H1 (cell line): ENCODE measurements around the gene PEX14. TPM values are rescaled to one million over a fixed set of nuclear protein-coding genes. Genes with fewer than 3 reads are reported as not detected.

Experiments used
- CTCF ChIA-PET: fragments of 300-600 bp; sonication (Branson Sonifier 250); formaldehyde crosslinking; loops from one replicate; lab custom pipeline; 2021; ENCODE audit not compliant: partially characterized antibody; lab: Charles Lee
- POLR2A ChIA-PET: fragments of 300-600 bp; sonication (Branson Sonifier 250); formaldehyde crosslinking; loops from one replicate; lab custom pipeline; 2021; ENCODE audit warnings: inconsistent platforms; ENCODE audit not compliant: partially characterized antibody; lab: Charles Lee
- DNase-seq, 2 experiments: peaks; one replicate each; pipeline versions ENCODE4 v3.0.0 to v3.0.0-alpha.2; 2010 to 2022; ENCODE audit warnings: low spot score in 2 of 2, low read depth in 1 of 2, mixed read lengths in 1 of 2
- FAIRE-seq: peaks from 2 replicates; lab custom pipeline; 2011; peaks lifted over from hg19 to GRCh38; lab: Jason Lieb, UNC
- H2AFZ ChIP-seq: 2 replicates; pipeline ENCODE4 v1.8.1; 2012; ENCODE audit warnings: low read length, inconsistent platforms
- H2AK5ac ChIP-seq: 2 replicates; pipeline ENCODE4 v1.6.1; 2013; ENCODE audit warnings: low read depth, low read length
- H2BK120ac ChIP-seq: replicated peaks from 2 replicates; pipeline ENCODE3; 2013; ENCODE audit warnings: low read depth, low read length, inconsistent platforms
- H2BK12ac ChIP-seq: 2 replicates; pipeline ENCODE4 v1.6.1; 2013; ENCODE audit warnings: low read depth, low read length
- H2BK15ac ChIP-seq: 2 replicates; pipeline ENCODE4 v1.6.1; 2013; ENCODE audit warnings: low read length
- H2BK20ac ChIP-seq: 2 replicates; pipeline ENCODE4 v1.6.1; 2013; ENCODE audit warnings: low read length
- H2BK5ac ChIP-seq: 2 replicates; pipeline ENCODE4 v1.6.1; 2013; ENCODE audit warnings: low read depth, low read length
- H3K14ac ChIP-seq: 2 replicates; pipeline ENCODE4 v1.6.1; 2013; ENCODE audit warnings: inconsistent platforms; ENCODE audit not compliant: insufficient read length
- H3K18ac ChIP-seq: 2 replicates; pipeline ENCODE4 v1.6.1; 2013; ENCODE audit warnings: low read length; ENCODE audit errors: extremely low read depth
- H3K23ac ChIP-seq: 2 replicates; pipeline ENCODE4 v1.6.1; 2013; ENCODE audit warnings: inconsistent platforms; ENCODE audit not compliant: insufficient read length
- H3K23me2 ChIP-seq: 2 replicates; pipeline ENCODE4 v1.6.1; 2013; ENCODE audit warnings: low read depth, low read length
- H3K27ac ChIP-seq: 2 replicates; pipeline ENCODE4 v1.6.1; 2011; ENCODE audit warnings: low read depth, low read length, inconsistent platforms
- H3K27me3 ChIP-seq, 4 experiments: replicated peaks in 1 of 4; 1 replicate in 1 of 4; 2 replicates in 3 of 4; pipeline versions ENCODE4 v1.6.1 to v1.8.1; 2011 to 2013; ENCODE audit warnings: low read length in 3 of 4, mild to moderate bottlenecking in 3 of 4, inconsistent platforms in 2 of 4, mixed read lengths in 2 of 4, moderate library complexity in 1 of 4; ENCODE audit not compliant: control insufficient read depth in 3 of 4, insufficient read depth in 3 of 4; ENCODE audit errors: extremely low read depth in 1 of 4
- H3K36me3 ChIP-seq, 4 experiments: 2 replicates each; pipeline versions ENCODE4 v1.6.1 to v1.8.1; 2011 to 2013; ENCODE audit warnings: mild to moderate bottlenecking in 4 of 4, low read length in 3 of 4, moderate library complexity in 2 of 4, control low read depth in 1 of 4, inconsistent platforms in 1 of 4; ENCODE audit not compliant: insufficient read depth in 4 of 4, control insufficient read depth in 2 of 4
- H3K4ac ChIP-seq: replicated peaks from 2 replicates; pipeline ENCODE3; 2013; ENCODE audit warnings: low read length, low read depth, mixed read lengths, inconsistent platforms; ENCODE audit not compliant: insufficient read length
- H3K4me1 ChIP-seq, 4 experiments: replicated peaks in 1 of 4; 1 replicate in 1 of 4; 2 replicates in 3 of 4; pipeline versions ENCODE4 v1.6.1 to v1.8.1; 2011 to 2013; ENCODE audit warnings: low read length in 3 of 4, inconsistent platforms in 2 of 4, mixed read lengths in 1 of 4; ENCODE audit not compliant: insufficient read depth in 4 of 4, control insufficient read depth in 3 of 4
- H3K4me2 ChIP-seq, 2 experiments: 2 replicates each; pipeline versions ENCODE4 v1.6.1 to v1.8.1; 2011 to 2013; ENCODE audit warnings: low read depth in 2 of 2, low read length in 2 of 2, control low read depth in 1 of 2, inconsistent platforms in 1 of 2, mild to moderate bottlenecking in 1 of 2; ENCODE audit not compliant: insufficient read depth in 1 of 2
- H3K4me3 ChIP-seq, 4 experiments: fragments of 200-600, 300-600 bp in 1 of 4; sonication (generic), shearing (Covaris generic), sonication (Bioruptor Twin) in 1 of 4; 2 replicates each; pipeline versions ENCODE4 v1.5.1 to v1.8.1; 2011 to 2016; ENCODE audit warnings: low read length in 4 of 4, low read depth in 3 of 4, control low read depth in 2 of 4, inconsistent platforms in 2 of 4, mild to moderate bottlenecking in 2 of 4, mixed read lengths in 1 of 4, moderate library complexity in 1 of 4; ENCODE audit not compliant: insufficient read depth in 2 of 4; ENCODE audit errors: extremely low read depth in 1 of 4
- H3K56ac ChIP-seq: replicated peaks from 2 replicates; pipeline ENCODE3; 2013; ENCODE audit warnings: low read depth, mild to moderate bottlenecking, mixed read lengths, low read length, inconsistent platforms; ENCODE audit not compliant: insufficient read length
- H3K79me1 ChIP-seq: 2 replicates; pipeline ENCODE4 v1.6.1; 2013; ENCODE audit warnings: low read depth, low read length, control low read depth
- H3K79me2 ChIP-seq, 2 experiments: 2 replicates each; pipeline versions ENCODE4 v1.6.1 to v1.8.1; 2012 to 2013; ENCODE audit warnings: low read length in 2 of 2, mild to moderate bottlenecking in 2 of 2, inconsistent platforms in 1 of 2; ENCODE audit not compliant: insufficient read depth in 2 of 2, control insufficient read depth in 1 of 2
- H3K9ac ChIP-seq, 4 experiments: replicated peaks in 1 of 4; 1 replicate in 1 of 4; 2 replicates in 3 of 4; pipeline versions ENCODE4 v1.6.1 to v1.8.1; 2011 to 2013; ENCODE audit warnings: low read depth in 3 of 4, low read length in 3 of 4, control low read depth in 2 of 4, mild to moderate bottlenecking in 2 of 4, moderate library complexity in 2 of 4, inconsistent platforms in 1 of 4; ENCODE audit errors: extremely low read depth in 1 of 4
- H3K9me3 ChIP-seq, 2 experiments: 2 replicates each; pipeline versions ENCODE4 v1.6.1 to v1.8.1; 2012 to 2013; ENCODE audit warnings: mild to moderate bottlenecking in 2 of 2, moderate library complexity in 2 of 2, control low read depth in 1 of 2, inconsistent platforms in 1 of 2, low read depth in 1 of 2, low read length in 1 of 2, mixed read lengths in 1 of 2; ENCODE audit not compliant: insufficient read depth in 2 of 2
- H4K20me1 ChIP-seq, 2 experiments: replicated peaks in 1 of 2; 2 replicates each; pipeline versions ENCODE3 to v1.8.1; 2011 to 2013; ENCODE audit warnings: inconsistent platforms in 2 of 2, low read length in 2 of 2, mild to moderate bottlenecking in 1 of 2; ENCODE audit not compliant: insufficient read depth in 2 of 2, control insufficient read depth in 1 of 2
- H4K5ac ChIP-seq: 2 replicates; pipeline ENCODE4 v1.6.1; 2013; ENCODE audit warnings: low read length, low read depth, mixed read lengths, inconsistent platforms; ENCODE audit not compliant: insufficient read length
- H4K8ac ChIP-seq: 2 replicates; pipeline ENCODE4 v1.8.0; 2013; ENCODE audit warnings: mild to moderate bottlenecking, moderate library complexity, low read length, inconsistent platforms; ENCODE audit not compliant: insufficient read depth; ENCODE audit errors: extremely low read depth
- H4K91ac ChIP-seq: replicated peaks from 2 replicates; pipeline ENCODE3; 2013; ENCODE audit warnings: low read length, mixed read lengths, inconsistent platforms; ENCODE audit not compliant: insufficient read length
- CHD2 ChIP-seq: IDR thresholded peaks from 2 replicates; pipeline ENCODE4 v1.6.1; 2012; ENCODE audit warnings: low read length, improper control_type of control experiment
- CREB1 ChIP-seq: IDR thresholded peaks from 2 replicates; pipeline ENCODE4 v1.6.1; 2012; ENCODE audit warnings: inconsistent platforms
- KDM4A ChIP-seq: IDR thresholded peaks from one replicate; pipeline ENCODE4 v1.7.1; 2012; ENCODE audit warnings: low read depth, mild to moderate bottlenecking, moderate library complexity, low read length, inconsistent platforms; ENCODE audit not compliant: severe bottlenecking
- RAD21 ChIP-seq, 2 experiments: IDR thresholded peaks in 1 of 2; conservative IDR thresholded peaks in 1 of 2; 2 replicates each; pipeline ENCODE4 v1.6.1; 2011; ENCODE audit warnings: low read depth in 2 of 2, low read length in 2 of 2, improper control_type of control experiment in 1 of 2, inconsistent platforms in 1 of 2, mild to moderate bottlenecking in 1 of 2, moderate library complexity in 1 of 2
- SUZ12 ChIP-seq: fragments of 200-600 bp; sonication (generic); IDR thresholded peaks from 2 replicates; pipeline ENCODE4 v1.6.1; 2012; ENCODE audit warnings: mild to moderate bottlenecking, inconsistent platforms, low read length, moderate library complexity, mixed read lengths
- TEAD4 ChIP-seq: IDR thresholded peaks from 2 replicates; pipeline ENCODE4 v1.6.1; 2012; ENCODE audit warnings: low read depth, low read length, inconsistent platforms, mixed read lengths
- WGBS, 2 experiments: shearing (Covaris generic) in 1 of 2; methylation state at CpG; one replicate each; pipeline versions ENCODE4 v1.1.6 to v1.1.7; 2013 to 2015; ENCODE audit warnings: low lambda C conversion rate in 2 of 2, mixed read lengths in 2 of 2, inconsistent platforms in 1 of 2, low coverage in 1 of 2, missing lambda C conversion rate in 1 of 2; ENCODE audit not compliant: insufficient replicate concordance in 2 of 2, insufficient coverage in 1 of 2, insufficient read length in 1 of 2; ENCODE audit errors: extremely low coverage in 1 of 2, missing lambda C conversion rate in 1 of 2; 5-methylcytosine and 5-hydroxymethylcytosine counted together
- polyA plus RNA-seq, 7 experiments: library from polyadenylated mRNA; depleted of rRNA in 3 of 7; stranded (reverse) in 5 of 7; unstranded in 2 of 7; fragments of >200 nt in 5 of 7; fragments of 200-250 nt in 2 of 7; gene quantifications; 1 replicate in 5 of 7; 2 replicates in 1 of 7; 4 replicates in 1 of 7; pipeline versions ENCODE4 v1.2.1 to v1.2.3, GENCODE V29; 2011 to 2013; ENCODE audit warnings: missing spikeins in 2 of 7, mixed read lengths in 2 of 7
- total RNA-seq: library from RNA; stranded (reverse); fragmentation: NEBNext Ultra II Directional; extraction: Animal tissue kit (Norgen Biotek cat#: 25700); gene quantifications from 2 replicates; pipeline ENCODE4 v1.2.1, GENCODE V29; 2021
- TF ChIP-seq, protein P1 (sequence below), 3 experiments: IDR thresholded peaks; 1 replicate in 2 of 3; 2 replicates in 1 of 3; pipeline versions ENCODE4 v1.5.1 to v1.6.1; 2011; ENCODE audit warnings: low read length in 3 of 3, mild to moderate bottlenecking in 3 of 3, inconsistent platforms in 2 of 3, low read depth in 1 of 3, moderate library complexity in 1 of 3; ENCODE audit not compliant: insufficient read depth in 1 of 3; ENCODE audit errors: control extremely low read depth in 1 of 3

Gene PEX14
- total and polyA plus RNA-seq, 2 of the 8 experiments (the other 6 are each of a cell fraction or from before 2014, with no cell fraction given): 13.0 to 19.8 TPM

DNA sequence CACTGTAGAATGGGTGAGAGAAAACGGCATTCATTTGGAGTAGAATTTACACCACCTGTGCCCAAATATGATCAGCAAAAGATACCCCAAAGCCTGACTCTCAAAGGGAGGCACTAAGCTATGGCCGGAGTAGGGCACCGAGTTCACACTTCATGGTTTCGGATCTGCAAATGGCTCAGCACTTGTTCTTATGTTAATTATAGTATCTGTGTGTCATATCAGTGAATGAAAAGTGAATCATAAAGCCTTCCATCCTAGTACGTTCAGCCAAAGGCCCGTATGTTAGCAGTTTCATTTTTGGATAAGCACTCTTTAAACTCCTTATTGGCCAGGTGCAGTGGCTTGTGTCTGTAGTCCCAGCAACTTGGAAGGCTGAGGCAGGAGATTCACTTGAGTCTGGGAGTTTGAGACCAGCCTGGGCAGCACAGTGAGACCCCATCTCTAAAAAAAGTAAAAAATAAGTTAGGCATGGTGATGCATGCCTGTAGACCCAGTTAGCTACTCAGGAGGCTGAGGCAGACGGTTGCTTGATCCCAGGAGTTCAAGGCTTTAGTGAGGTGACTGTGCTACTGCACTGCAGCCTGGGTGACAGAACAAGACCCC, 29.9 kb upstream of the PEX14 start:
- Histone ChIP-seq H3K14ac (no peak overlapping the region), H3K9ac (no peak overlapping the region), H3K4me2 (no peak overlapping the region), H3K18ac (no peak overlapping the region), H4K5ac (no peak overlapping the region), H3K4me1 (peaks cover 0 to under 1% (median 0%) of the 10 kb centered on the region in 4 experiments; a peak in 1 of 7 replicates), H2BK12ac (no peak overlapping the region), H2AFZ (no peak overlapping the region), H4K91ac (no peak overlapping the region), H3K79me2 (no peaks in the 10 kb centered on the region), H3K9me3 (no peaks in the 10 kb centered on the region), H3K27ac (no peak overlapping the region), H2BK15ac (no peak overlapping the region), H3K4ac (no peak overlapping the region), H2AK5ac (no peak overlapping the region), H2BK120ac (no peak overlapping the region), H3K36me3 (peaks cover 0 to 9% (median 0%) of the 10 kb centered on the region in 4 experiments; a peak in 2 of 8 replicates), H3K23me2 (no peaks in the 10 kb centered on the region), H4K20me1 (peaks cover 0 to 2% of the 10 kb centered on the region in 2 experiments), H3K56ac (no peak overlapping the region), H3K27me3 (no peaks in the 10 kb centered on the region; a peak in 1 of 7 replicates), H2BK5ac (no peak overlapping the region), H3K4me3 (no peak overlapping the region), H3K23ac (no peak overlapping the region), H3K79me1 (no peaks in the 10 kb centered on the region; the same call in 1 of the 2 replicates), H2BK20ac (no peak overlapping the region), H4K8ac (no peak overlapping the region)
- no peak for TF ChIP-seq TEAD4
- no peak for TF ChIP-seq SUZ12
- no peak for TF ChIP-seq CHD2
- TF ChIP-seq KDM4A: no peak
- TF ChIP-seq, protein P1, sequence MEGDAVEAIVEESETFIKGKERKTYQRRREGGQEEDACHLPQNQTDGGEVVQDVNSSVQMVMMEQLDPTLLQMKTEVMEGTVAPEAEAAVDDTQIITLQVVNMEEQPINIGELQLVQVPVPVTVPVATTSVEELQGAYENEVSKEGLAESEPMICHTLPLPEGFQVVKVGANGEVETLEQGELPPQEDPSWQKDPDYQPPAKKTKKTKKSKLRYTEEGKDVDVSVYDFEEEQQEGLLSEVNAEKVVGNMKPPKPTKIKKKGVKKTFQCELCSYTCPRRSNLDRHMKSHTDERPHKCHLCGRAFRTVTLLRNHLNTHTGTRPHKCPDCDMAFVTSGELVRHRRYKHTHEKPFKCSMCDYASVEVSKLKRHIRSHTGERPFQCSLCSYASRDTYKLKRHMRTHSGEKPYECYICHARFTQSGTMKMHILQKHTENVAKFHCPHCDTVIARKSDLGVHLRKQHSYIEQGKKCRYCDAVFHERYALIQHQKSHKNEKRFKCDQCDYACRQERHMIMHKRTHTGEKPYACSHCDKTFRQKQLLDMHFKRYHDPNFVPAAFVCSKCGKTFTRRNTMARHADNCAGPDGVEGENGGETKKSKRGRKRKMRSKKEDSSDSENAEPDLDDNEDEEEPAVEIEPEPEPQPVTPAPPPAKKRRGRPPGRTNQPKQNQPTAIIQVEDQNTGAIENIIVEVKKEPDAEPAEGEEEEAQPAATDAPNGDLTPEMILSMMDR (IDR thresholded peaks at IDR 0.05; ENCODE audit: control extremely low read depth in 1 of 3, insufficient read depth in 1 of 3, low read depth in 1 of 3, low read length in 3 of 3): no peak
- no peak for TF ChIP-seq RAD21 (IDR thresholded peaks at IDR 0.05 in 1 of 2, conservative IDR thresholded peaks at IDR 0.05 in 1 of 2; ENCODE audit: low read depth in 2 of 2, low read length in 2 of 2)
- TF ChIP-seq CREB1: no peak
- FAIRE-seq (no peak), DNase-seq (no peak)
- 91% methylated on average over 7 of the region's 7 CpGs; no CpG with 5 or more reads in 1 of the 2 experiments for WGBS, 2 experiments
- POLR2A ChIA-PET: interaction anchor here (0.9 to 2.5 kb wide), 3 partner anchors 10 to 20 kb away, joined by 3 to 6 read pairs (median 4); no protein-coding TSS in a partner anchor
- CTCF ChIA-PET: interaction anchor here (0.7 to 1.2 kb wide), 3 partner anchors 10 to 49 kb away, joined by 3 to 4 read pairs (median 3); no protein-coding TSS in a partner anchor
